ENCODE results near the gene TBX3. TPM values are rescaled to one million over a fixed set of nuclear protein-coding genes. Genes with fewer than 3 reads are reported as not detected.
A peak's percentile ranks its signal among the peaks of the same experiment; 100 is the strongest.
"Not testable (repeated sequence)": the region's sequence is repeated elsewhere in the genome, so short reads cannot be mapped to it uniquely, and the experiment has no call there.

The TBX3 gene
- 69.4 and 87.5 TPM in 2 replicates for total RNA-seq
- polyA plus RNA-seq: 63.7 and 78.3 TPM in 2 replicates

GRCh38 chr12:114684098-114684869 is at the start of gene TBX3:
TBX3 (minus strand) TSS chr12:114684175; CDS start chr12:114683200, 975 bp downstream.
- DNase-seq (ENCODE audit: low read depth in 1 of 2, low spot score in 1 of 2): peak; percentile 98 to 99
- H3K4me1 ChIP-seq (ENCODE audit: low read depth): peaks cover 39% of the 10 kb centered on the region
- peak; percentile 49 for TF ChIP-seq CTCF (IDR thresholded peaks at IDR 0.05; ENCODE audit: low read depth, low read length)
- peak within 1 kb of the TSS; percentile 73 for H3K4me3 ChIP-seq
- H3K36me3 ChIP-seq: no peaks in the 10 kb centered on the region
- H3K27ac ChIP-seq: peak within 1 kb of the TSS; percentile 96
- H3K27me3 ChIP-seq: peaks cover 42% of the 10 kb centered on the region
- no peaks in the 10 kb centered on the region for H3K9me3 ChIP-seq (ENCODE audit: low read depth)

- no peak for TF ChIP-seq CTCF (IDR thresholded peaks at IDR 0.05; ENCODE audit: low read depth, low read length)
- Histone ChIP-seq H3K4me1 (ENCODE audit: low read depth) (peaks cover 2% of the 10 kb centered on the region), H3K4me3 (no peak overlapping the region), H3K36me3 (no peaks in the 10 kb centered on the region), H3K9me3 (ENCODE audit: low read depth) (no peaks in the 10 kb centered on the region), H3K27me3 (peaks cover 41% of the 10 kb centered on the region), H3K27ac (no peak overlapping the region)
- no peak for DNase-seq (ENCODE audit: low read depth in 1 of 2, low spot score in 1 of 2)
Measured at GRCh38 chr12:114732426-114733030, 48.6 kb upstream of the TBX3 start.

GRCh38 chr12:114729731-114730130 is 45.8 kb upstream of the TBX3 start:
- no peaks in the 10 kb centered on the region for H3K9me3 ChIP-seq (ENCODE audit: low read depth)
- TF ChIP-seq CTCF (IDR thresholded peaks at IDR 0.05; ENCODE audit: low read depth, low read length): no peak
- no peaks in the 10 kb centered on the region for H3K36me3 ChIP-seq
- H3K4me3 ChIP-seq: no peak overlapping the region
- DNase-seq (ENCODE audit: low read depth in 1 of 2, low spot score in 1 of 2): no peak
- peaks cover 13% of the 10 kb centered on the region for H3K27me3 ChIP-seq
- H3K27ac ChIP-seq: no peak overlapping the region
- H3K4me1 ChIP-seq (ENCODE audit: low read depth): peaks cover 11% of the 10 kb centered on the region

- no peak overlapping the region for H3K27ac ChIP-seq
- no peak for TF ChIP-seq CTCF (IDR thresholded peaks at IDR 0.05; ENCODE audit: low read depth, low read length)
Measured at GRCh38 chr12:114726092-114726710, 42.2 kb upstream of the TBX3 start.

GRCh38 chr12:114722176-114722575 is 38.2 kb upstream of the TBX3 start:
- not testable (repeated sequence) for H3K9me3 ChIP-seq (ENCODE audit: low read depth); H3K36me3 ChIP-seq; H3K27me3 ChIP-seq; H3K27ac ChIP-seq; DNase-seq (ENCODE audit: low read depth in 1 of 2, low spot score in 1 of 2); H3K4me3 ChIP-seq
- peaks cover 15% of the 10 kb centered on the region for H3K4me1 ChIP-seq (ENCODE audit: low read depth)

More at GRCh38 chr12:114726092-114726710, 42.2 kb upstream of the TBX3 start:
- Histone ChIP-seq H3K4me1 (ENCODE audit: low read depth) (peaks cover 10% of the 10 kb centered on the region), H3K36me3 (no peaks in the 10 kb centered on the region), H3K27me3 (no peaks in the 10 kb centered on the region), H3K9me3 (ENCODE audit: low read depth) (no peaks in the 10 kb centered on the region), H3K4me3 (no peak overlapping the region)
- DNase-seq (ENCODE audit: low read depth in 1 of 2, low spot score in 1 of 2): peak in 1 of 2 donors; percentile 45
